Bladder microvascular endothelial cell (primary cell): ENCODE data around the gene BICDL2. TPM values are rescaled to one million over a fixed set of nuclear protein-coding genes. Genes with fewer than 3 reads are reported as not detected.

Source experiments
- total RNA-seq: library from RNA; depleted of rRNA; stranded (reverse); fragments of >200 nt; gene quantifications from 2 replicates; pipeline ENCODE4 v1.2.3, GENCODE V29; 2014

The BICDL2 gene, protein sequence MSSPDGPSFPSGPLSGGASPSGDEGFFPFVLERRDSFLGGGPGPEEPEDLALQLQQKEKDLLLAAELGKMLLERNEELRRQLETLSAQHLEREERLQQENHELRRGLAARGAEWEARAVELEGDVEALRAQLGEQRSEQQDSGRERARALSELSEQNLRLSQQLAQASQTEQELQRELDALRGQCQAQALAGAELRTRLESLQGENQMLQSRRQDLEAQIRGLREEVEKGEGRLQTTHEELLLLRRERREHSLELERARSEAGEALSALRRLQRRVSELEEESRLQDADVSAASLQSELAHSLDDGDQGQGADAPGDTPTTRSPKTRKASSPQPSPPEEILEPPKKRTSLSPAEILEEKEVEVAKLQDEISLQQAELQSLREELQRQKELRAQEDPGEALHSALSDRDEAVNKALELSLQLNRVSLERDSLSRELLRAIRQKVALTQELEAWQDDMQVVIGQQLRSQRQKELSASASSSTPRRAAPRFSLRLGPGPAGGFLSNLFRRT
- not detected in 2 replicates for total RNA-seq

DNA sequence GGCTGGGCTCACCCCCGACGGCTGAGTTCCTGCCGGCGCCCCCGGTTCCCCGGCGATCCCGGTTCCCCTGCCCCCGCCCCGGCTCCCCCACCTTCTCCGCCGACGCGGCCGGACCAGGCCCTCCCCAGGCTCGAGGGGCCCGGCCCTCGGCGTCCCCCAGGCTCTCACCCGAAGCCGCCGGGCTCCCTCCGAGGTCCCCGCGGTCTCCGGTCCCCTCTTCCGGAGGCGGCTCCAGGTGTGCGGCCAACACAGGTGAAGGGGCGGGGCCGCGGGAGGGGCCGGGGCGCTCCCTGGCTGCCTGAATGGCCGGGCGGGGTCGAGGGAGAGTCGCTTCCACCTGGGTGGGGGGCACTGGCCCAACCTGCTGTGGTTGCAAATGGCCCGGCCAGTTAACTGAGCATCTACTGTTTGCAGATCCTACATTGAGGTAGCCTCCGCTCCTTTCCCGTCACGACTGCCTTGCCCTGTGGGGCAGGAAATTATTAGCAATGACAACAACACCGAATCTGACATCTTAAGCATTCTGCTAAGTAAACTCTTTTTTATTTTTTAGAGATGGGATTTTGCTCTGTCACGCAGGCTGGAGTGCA is at the start of gene BICDL2:
TSS of gene BICDL2 (minus strand) at position 219 of the 590 bp plus-strand sequence. CDS start 1,448 bp downstream, outside the sequence.

DNA sequence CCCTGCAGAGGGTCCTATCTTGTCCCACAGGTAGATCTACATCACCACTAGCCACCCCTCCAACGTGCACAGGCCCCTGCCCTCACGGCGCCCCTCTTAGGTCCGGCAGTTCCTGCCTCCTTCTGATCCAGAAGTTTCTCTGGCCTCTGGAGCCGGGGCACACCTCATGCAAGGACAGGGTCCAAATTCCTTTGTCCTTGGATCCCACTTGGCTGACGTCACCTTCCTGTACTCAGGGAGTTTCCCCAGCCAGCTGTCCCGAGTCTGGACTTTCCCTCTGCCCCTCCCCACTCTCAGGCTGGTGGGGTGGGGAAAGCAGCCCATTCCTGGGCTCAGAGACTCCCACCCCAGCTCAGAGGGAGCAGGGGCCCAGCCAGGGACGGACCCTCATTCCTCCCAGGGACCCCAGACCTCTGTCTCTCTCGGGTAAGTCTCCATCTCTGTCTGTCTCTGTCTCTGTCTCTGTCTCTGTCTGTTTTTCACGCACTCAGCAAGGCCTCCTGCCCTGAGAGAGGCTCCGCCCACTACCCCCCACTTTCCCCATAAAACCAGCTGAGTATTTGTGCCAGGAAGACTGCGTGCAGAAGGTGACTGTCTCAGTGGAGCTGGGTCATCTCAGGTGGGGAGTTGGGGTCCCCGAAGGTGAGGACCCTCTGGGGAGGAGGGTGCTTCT is 28.5 kb upstream of the BICDL2 start, which contains the start of gene IL32:
TSS of gene IL32 (plus strand) at position 572 of the 673 bp plus-strand sequence. CDS start 172 bp downstream, outside the sequence.

DNA sequence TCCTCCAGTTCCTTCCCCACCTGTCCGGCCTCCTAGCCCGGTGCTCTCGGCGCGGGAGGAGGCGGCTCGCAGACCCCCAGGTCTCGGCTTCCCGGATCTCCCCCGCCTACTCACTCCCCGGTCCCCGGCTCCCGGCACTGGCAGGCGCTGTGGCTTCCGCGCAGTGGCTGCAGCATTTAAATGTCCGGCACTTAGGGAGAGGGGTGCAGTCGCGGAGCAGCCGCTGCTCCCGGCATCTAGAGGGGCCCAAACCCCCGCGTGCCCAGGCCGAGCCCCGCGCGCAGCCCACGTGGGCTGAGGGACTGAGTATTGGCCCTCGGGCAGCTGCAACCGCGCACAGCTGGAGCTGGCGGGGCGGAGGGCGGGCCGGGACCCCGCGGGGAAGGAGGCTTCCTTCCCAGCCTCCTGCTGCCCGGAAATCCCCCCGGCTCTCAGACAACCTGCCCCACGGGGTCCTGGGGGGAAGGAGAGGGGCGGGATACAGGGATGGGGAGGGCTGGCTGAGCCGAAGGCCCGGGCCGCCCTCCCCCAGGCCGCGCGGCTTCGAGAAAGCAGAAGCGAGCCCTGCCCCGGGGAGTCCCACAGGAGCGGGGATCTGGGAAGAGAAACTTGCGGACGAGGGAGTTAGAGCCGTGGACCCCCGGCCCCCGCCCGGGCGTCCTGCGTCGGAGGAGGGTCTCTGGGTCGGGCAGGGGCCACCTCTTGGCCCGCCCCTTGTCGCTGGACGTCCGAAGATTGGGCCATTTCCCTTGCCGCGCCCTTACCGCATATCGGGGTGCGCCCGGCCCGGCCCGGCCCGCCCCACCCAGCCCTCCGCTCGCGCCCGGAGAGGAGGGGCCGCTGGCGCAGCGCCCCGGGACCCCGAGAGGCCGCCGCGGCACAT is 9.3 kb upstream of the BICDL2 start, which contains the start of gene MMP25:
TSS of gene MMP25 (plus strand) at position 804 of the 883 bp plus-strand sequence. CDS start 357 bp downstream, outside the sequence.

DNA sequence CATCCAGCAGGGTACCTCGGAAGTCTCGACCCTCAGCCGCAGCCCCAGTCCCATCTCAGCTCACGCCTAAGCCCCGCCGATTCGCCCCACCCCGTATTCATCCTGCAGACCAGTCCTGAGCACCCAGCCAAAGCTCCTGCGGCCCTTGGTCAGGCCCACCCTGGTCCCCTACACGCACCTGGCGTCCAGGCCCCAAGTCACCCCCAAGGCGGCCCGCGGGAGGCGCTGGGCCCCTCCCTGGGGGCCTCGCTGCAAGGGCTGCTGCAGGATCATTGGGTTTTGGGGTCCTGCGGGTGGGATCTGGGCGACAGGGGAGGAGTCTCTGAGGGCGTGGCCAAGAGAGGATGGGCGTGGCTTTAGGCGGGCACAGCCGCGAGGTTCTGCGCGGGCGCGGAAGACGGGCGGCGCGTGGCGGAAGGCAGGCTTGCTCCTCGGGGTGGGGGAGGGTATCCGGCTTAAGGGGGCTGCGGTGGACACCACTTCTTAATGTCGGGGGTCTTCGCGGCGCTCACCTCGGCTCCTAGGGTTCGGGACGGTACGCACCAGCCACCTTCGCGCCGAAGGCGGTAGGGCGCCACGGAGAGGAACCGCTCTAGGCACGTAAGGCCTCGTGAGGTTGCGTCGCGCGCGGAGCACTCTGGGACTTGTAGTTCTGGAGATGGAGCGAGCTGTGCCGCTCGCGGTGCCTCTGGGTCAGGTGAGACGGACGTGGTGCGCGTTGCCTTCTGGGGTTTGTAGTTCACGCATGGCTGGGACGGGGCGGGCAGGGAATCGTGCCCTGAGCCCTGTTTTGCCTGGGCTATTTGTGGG is 12.9 kb downstream of the BICDL2 start, which contains the start of the genes HCFC1R1 and THOC6:
TSS of gene HCFC1R1 (minus strand) at position 274 of the 810 bp plus-strand sequence. CDS start at position 273, 1 bp downstream.
TSS of gene THOC6 (plus strand) at position 367 of the 810 bp plus-strand sequence. CDS start at position 659, 292 bp downstream.

DNA sequence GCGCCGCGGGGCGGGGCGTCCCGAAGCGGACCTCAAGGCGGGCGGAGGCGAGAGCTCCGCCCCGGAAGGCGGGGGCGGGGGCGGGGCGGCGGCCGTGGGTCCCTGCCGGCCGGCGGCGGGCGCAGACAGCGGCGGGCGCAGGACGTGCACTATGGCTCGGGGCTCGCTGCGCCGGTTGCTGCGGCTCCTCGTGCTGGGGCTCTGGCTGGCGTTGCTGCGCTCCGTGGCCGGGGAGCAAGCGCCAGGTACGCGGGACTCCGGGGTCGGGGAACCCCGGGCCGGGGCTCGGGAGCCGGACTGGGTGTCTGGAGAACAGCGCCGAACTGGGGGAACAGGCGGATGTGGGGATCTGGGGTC is 16.5 kb downstream of the BICDL2 start, which contains the start of gene TNFRSF12A:
TSS of gene TNFRSF12A (plus strand) at position 122 of the 357 bp plus-strand sequence. CDS start at position 152, 30 bp downstream.

DNA sequence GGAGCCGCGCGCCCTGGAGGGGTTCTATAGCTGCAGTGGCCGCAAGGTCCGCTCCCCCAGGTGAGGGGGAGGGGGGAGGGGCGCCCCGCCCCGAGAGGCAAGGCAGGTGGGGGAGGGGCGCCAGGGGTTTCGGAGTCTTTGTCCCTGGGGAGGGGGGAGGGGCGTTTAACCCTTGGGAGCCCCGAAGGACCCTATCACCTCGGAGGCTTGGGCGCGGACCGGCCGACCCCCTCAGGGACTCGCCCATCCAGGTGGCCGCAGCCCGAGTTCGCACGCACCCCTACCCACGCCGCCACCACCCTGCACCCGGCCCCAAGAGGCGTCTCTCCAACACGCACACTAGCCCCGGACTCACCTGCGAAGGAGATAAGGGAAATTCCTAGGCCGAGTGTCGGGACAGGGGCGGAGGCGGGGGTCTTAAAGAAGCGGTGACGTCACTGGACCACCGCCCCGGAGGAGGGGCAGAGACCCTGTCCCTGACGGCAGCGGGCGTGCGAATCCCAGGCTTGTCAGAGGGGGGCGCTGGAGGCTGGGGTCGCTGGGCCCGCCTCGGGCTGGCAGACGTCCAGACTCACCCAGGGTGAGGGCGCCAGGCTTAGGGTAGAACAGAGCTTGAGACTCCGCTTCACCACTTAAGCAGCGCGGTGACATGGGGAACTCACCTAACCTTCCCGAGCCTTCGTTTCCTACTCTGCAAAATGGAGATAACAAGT is 18.8 kb downstream of the BICDL2 start, which contains the start of gene CLDN6:
TSS of gene CLDN6 (minus strand) at position 390 of the 713 bp plus-strand sequence. CDS start 2,162 bp downstream, outside the sequence.

DNA sequence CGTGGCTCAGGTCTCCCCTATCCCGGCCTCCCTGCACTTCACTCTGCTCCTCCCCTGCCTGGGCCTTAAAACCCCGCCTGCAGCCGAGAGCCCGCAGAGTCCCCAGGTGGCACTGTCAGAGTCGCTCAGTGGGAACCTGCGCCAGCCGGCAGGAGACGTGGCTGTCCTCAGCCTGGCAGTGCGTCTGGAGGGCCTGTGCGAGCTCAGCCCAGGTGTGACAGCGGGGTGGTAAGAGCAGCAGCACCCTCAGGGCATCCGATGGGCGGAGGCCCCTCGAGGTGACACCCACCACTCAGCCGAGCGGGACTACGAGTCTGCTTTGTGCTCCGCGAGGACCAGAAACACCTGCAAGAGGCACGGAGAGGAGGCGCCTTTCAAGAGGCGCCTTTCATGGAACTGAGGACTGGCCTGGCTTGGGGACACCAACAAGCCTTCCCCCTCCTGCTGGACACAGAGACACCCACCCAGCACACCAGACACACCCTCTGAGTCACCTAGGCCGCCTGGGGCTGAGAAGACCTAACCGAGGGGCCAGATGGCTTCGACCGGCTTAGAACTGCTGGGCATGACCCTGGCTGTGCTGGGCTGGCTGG is 23.8 kb downstream of the BICDL2 start, which contains the start of gene CLDN9:
TSS of gene CLDN9 (plus strand) at position 96 of the 593 bp plus-strand sequence. CDS start at position 536, 440 bp downstream.

DNA sequence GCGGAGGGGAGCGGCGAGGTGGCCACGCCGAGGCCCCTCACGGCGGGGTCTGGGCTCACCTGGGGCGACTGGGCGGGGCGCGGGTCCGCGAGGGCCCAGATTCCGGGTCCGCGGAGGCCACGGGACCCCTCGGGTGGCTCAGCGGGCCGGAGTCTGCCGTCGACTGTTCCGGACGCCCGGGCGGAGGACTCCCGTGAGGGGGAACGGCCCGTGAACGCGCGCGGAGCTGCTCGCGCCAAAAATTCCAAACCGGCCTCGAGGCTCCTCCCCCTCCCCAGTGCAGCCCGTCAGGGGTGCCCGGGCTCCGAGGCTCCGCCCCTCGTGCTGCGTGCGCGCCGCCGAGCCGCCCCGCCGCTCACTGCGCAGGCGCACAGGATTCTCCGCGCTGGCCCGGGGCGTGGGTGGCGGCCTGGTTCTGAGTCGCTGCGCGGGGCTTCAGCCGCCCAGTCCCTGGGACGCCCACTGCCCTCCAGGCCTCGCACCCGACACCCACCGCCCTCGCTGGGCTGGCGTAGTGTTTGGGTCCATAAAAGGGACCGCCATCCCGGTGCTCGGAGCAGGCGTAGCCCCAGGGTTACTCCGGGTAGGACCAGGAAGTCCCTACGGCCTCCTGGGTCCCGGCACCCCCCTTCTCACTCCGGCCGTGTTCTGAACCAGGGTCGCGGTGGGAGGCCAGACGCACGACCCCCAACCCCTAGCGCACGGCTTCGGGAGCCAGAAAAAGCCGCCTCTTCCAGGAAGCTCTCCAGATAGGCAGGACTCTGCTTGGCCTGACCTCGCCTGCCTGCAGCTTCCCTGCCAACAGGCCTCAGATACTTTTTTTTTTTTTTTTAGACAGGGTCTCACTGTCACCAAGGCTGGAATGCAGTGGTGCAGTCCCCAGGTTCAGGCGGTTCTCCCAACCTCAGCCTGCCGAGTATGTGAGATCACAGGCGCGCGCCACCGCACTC is 56.2 kb downstream of the BICDL2 start, which contains the start of gene PKMYT1:
TSS of gene PKMYT1 (minus strand) at position 220 of the 950 bp plus-strand sequence. CDS start 789 bp downstream, outside the sequence.

Other genes with a start within 250 kb of the BICDL2 start
- gene PRSS33, start 249.4 kb downstream of the BICDL2 start, total RNA-seq, result not detected in 2 replicates
- gene PRSS41, start 238.5 kb downstream of the BICDL2 start, total RNA-seq, result not detected in 2 replicates
- 0.32 and 1.7 TPM in 2 replicates for gene PRSS21, start 219.7 kb downstream of the BICDL2 start, total RNA-seq
- gene ZG16B, start 206.6 kb downstream of the BICDL2 start, total RNA-seq, result 0.44 and 0.65 TPM in 2 replicates
- gene PRSS22, start 178.8 kb downstream of the BICDL2 start, total RNA-seq, result not detected in 2 replicates
- gene FLYWCH2, start 153.7 kb downstream of the BICDL2 start, total RNA-seq, result 32.2 and 59.3 TPM in 2 replicates
- gene FLYWCH1, start 125.0 kb downstream of the BICDL2 start, total RNA-seq, result 31.2 and 36.3 TPM in 2 replicates
- not detected in 2 replicates for gene KREMEN2, start 72.7 kb downstream of the BICDL2 start, total RNA-seq
- 11.3 and 13.3 TPM in 2 replicates for gene PAQR4, start 67.6 kb downstream of the BICDL2 start, total RNA-seq
- 5.0 and 6.6 TPM in 2 replicates for gene PKMYT1, start 56.5 kb downstream of the BICDL2 start, total RNA-seq
- not detected in 2 replicates for gene CLDN9, start 24.0 kb downstream of the BICDL2 start, total RNA-seq
- gene CLDN6, start 18.8 kb downstream of the BICDL2 start, total RNA-seq, result 0.25 TPM in 1 of 2 replicates, not detected in the other
- 61.0 and 186 TPM in 2 replicates for gene TNFRSF12A, start 16.6 kb downstream of the BICDL2 start, total RNA-seq
- 3.8 and 6.0 TPM in 2 replicates for gene HCFC1R1, start 13.0 kb downstream of the BICDL2 start, total RNA-seq
- 18.6 and 24.1 TPM in 2 replicates for gene THOC6, start 12.9 kb downstream of the BICDL2 start, total RNA-seq
- gene MMP25, start 9.6 kb upstream of the BICDL2 start, total RNA-seq, result under 0.01 and 0.06 TPM in 2 replicates
- 105 and 319 TPM in 2 replicates for gene IL32, start 28.7 kb upstream of the BICDL2 start, total RNA-seq
- not detected in 2 replicates for gene ZSCAN10, start 62.4 kb upstream of the BICDL2 start, total RNA-seq
- 15.6 and 27.2 TPM in 2 replicates for gene ZNF205, start 75.6 kb upstream of the BICDL2 start, total RNA-seq
- 4.2 and 7.5 TPM in 2 replicates for gene ZNF213, start 98.1 kb upstream of the BICDL2 start, total RNA-seq
- not detected in 2 replicates for gene OR1F1, start 151.3 kb upstream of the BICDL2 start, total RNA-seq
- 8.4 and 11.0 TPM in 2 replicates for gene ZNF200, start 198.2 kb upstream of the BICDL2 start, total RNA-seq
- gene MEFV, start 219.7 kb upstream of the BICDL2 start, total RNA-seq, result 0.13 TPM in 1 of 2 replicates, not detected in the other
- 30.6 and 45.6 TPM in 2 replicates for gene ZNF263, start 246.5 kb upstream of the BICDL2 start, total RNA-seq